Activated CD4-positive, alpha-beta memory T cell treated with anti-CD3 and anti-CD28 coated beads for 36 hours (primary cell): ENCODE data around the gene MS4A8. TPM values are rescaled to one million over a fixed set of nuclear protein-coding genes. Genes with fewer than 3 reads are reported as not detected.
"Not testable (repeated sequence)": the region's sequence is repeated elsewhere in the genome, so short reads cannot be mapped to it uniquely, and the experiment has no call there.

Source experiments
- CTCF ChIA-PET: fragments of 350-600 bp; sonication (Branson Sonifier 250); formaldehyde crosslinking; loops from one replicate; lab custom pipeline; 2021; ENCODE audit warnings: antibody characterized with exemption, inconsistent platforms; lab: Charles Lee
- POLR2A ChIA-PET: fragments of 350-600 bp; sonication (Branson Sonifier 250); formaldehyde crosslinking; loops from one replicate; lab custom pipeline; 2021; ENCODE audit warnings: antibody characterized with exemption; lab: Charles Lee
- DNase-seq: peaks from one replicate; pipeline ENCODE4 v3.0.0-alpha.2; 2020
- H3K27ac Mint-ChIP-seq: one replicate; pipeline ENCODE4 v1.8.0; 2021; ENCODE audit warnings: mixed read lengths
- H3K27me3 Mint-ChIP-seq: one replicate; pipeline ENCODE4 v1.8.0; 2021; ENCODE audit warnings: mixed read lengths
- H3K36me3 Mint-ChIP-seq: one replicate; pipeline ENCODE4 v1.8.0; 2021; ENCODE audit warnings: mixed read lengths
- H3K4me1 Mint-ChIP-seq: one replicate; pipeline ENCODE4 v1.8.0; 2021; ENCODE audit warnings: low read depth, mixed read lengths
- H3K4me3 Mint-ChIP-seq: one replicate; pipeline ENCODE4 v1.8.0; 2021; ENCODE audit warnings: mild to moderate bottlenecking, mixed read lengths
- H3K9me3 Mint-ChIP-seq: one replicate; pipeline ENCODE4 v1.8.0; 2021; ENCODE audit warnings: mixed read lengths
- intact Hi-C: fragments of 100-400 bp; cut with micrococcal nuclease; formaldehyde crosslinking; loops from one replicate; pipeline ENCODE4 v1.15.1; 2023
- total RNA-seq, 2 experiments: library from RNA; stranded (reverse); gene quantifications; one replicate each; pipeline ENCODE4 v1.2.3, GENCODE V29; 2021

MS4A8 gene
- total RNA-seq, 2 experiments from 2014 or later, result not detected

DNA sequence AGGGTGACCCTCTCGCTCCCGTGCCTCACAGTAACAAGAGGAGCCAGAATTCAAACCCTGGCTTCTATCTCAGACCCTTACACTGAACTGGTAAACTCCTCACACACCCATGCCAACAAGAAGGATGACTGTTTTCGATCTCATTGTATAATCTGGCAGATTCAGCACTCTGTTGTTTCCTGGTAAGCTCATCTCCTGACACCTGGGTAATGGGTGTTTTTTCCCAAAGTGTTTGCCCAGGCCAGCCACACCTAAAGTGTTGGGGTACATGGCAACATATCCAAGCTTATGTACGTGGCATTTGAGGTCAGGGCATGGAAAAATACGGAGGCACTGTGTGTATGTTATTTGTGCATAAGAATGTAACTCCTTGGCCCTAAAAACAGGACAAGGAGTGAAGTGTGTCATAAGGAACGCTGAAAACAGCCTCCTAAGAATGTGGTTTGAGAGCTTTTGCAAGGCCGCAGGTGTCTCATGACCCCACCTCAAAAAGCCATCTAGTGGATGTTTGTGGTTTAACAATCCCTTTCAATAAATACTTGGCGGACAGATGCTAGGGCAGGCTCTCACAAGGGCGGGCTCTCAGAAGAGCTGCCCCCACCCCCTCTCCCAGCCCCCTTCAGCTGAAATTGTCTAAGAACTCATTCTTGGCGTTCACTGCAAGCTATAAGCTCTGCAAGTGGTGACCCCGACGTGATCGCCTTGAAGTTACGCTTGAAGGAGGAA, 57.1 kb downstream of the MS4A8 start, which contains the start of gene MS4A15:
Gene MS4A15, plus strand, starts transcription at position 561 of the 726 bp plus-strand sequence. CDS start 6,867 bp downstream, outside the sequence.
- Mint-ChIP-seq H3K4me1 (no peaks in the 10 kb centered on the region), H3K4me3 (no peak within 1 kb of the TSS), H3K36me3 (no peaks in the 10 kb centered on the region), H3K27ac (no peak within 1 kb of the TSS), H3K9me3 (no peaks in the 10 kb centered on the region), H3K27me3 (peaks cover 28% of the 10 kb centered on the region)
- ChIA-PET POLR2A (no interaction called here), CTCF (interaction anchor here (0.8 to 1.4 kb wide), 7 partner anchors 9 to 393 kb away, joined by 3 to 8 read pairs (median 3); no protein-coding TSS in a partner anchor)
- no peak for DNase-seq
- intact Hi-C loops, result no loop called here

DNA sequence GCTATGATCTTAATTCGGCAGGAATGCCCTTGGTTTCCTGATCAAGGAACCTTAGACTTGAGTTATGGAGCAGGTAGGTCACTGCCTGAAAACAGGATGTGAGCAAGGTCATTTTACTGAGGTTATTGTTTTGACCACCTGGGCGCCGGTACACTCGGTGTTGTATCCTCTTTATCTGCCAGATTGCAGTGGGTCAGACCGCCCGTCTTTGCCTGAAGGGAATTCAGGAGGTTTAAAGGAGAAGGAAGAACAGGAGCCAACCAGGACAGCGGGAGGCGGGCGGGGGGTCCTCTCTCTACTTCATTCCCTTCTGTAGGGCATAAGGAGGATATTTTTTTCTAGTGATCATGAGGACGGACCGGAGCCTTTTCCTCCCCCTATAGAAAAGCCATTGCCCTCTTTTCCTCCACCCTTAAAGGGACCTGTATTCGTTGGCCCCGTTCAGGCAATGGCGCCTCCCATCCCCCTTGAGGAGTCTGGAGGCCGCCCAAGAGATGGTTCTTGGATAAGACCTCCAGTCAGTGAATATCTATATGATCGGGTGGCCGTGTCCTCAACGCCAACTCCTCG, 57.9 kb downstream of the MS4A8 start:
- Mint-ChIP-seq H3K4me1 (no peaks in the 10 kb centered on the region), H3K9me3 (no peaks in the 10 kb centered on the region), H3K4me3 (no peak overlapping the region), H3K27me3 (peaks cover 25% of the 10 kb centered on the region), H3K36me3 (no peaks in the 10 kb centered on the region), H3K27ac (no peak overlapping the region)
- ChIA-PET POLR2A (no interaction called here), CTCF (interaction anchor here (0.8 to 1.4 kb wide), 6 partner anchors 8 to 394 kb away, joined by 3 to 8 read pairs (median 4); no protein-coding TSS in a partner anchor)
- no peak for DNase-seq
- intact Hi-C loops, result no loop called here

DNA sequence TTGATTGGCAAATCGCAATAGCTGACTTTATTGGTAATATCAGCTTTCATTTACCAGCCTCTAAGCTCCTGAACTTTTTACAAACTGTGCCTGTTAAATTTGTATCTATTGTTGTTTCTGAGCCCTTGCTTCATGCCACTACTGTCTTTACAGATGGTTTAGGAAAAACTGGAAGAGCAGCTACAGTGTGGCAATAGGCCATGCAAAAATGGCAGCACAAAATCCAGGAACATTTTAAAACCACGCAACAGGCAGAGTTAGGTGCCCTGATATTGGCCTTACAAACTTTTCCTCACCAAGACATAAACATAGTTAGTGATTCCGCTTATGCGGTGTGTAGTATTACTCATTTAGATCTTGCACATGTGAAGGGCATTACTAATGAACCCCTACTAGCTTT, 59.3 kb downstream of the MS4A8 start:
- POLR2A ChIA-PET, H3K4me1 Mint-ChIP-seq, H3K4me3 Mint-ChIP-seq, DNase-seq, H3K36me3 Mint-ChIP-seq, H3K9me3 Mint-ChIP-seq, H3K27ac Mint-ChIP-seq, intact Hi-C loops: not testable (repeated sequence)
- H3K27me3 Mint-ChIP-seq, result peaks cover 24% of the 10 kb centered on the region
- CTCF ChIA-PET, result interaction anchor here (0.9 kb wide), 2 partner anchors 17 to 482 kb away, joined by 3 to 4 read pairs; no protein-coding TSS in a partner anchor

DNA sequence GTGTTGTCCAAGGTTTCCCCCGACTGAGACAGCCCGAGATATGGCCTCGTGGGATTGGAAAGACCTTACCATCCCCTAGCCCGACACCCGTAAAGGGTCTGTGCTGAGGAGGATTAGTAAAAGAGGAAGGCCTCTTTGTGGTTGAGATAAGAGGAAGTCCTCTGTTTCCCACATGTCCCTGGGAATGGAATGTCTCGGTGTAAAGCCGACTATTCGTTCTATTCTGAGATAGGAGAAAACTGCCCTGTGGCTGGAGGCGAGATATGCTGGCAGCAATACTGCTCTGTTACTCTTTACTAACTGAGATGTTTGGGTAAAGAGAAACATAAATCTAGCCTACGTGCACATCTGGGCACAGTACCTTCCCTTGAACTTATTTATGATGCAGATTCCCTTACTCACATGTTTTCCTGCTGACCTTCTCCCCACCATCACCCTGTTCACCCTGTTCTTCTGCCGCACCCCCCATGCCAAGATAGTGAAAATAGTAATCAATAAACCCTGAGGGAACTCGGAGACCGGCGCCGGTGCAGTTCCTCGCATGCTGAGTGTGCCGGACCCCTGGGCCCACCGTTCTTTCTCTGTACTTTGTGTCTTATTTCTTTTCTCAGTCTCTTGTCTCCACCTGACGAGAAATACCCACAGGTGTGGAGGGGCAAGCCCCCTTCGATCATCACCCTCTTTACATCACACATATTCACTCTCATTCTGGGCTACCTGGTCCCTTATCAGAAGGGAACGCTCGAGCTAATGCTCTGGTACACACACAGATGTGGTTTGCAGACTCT, 60.2 kb downstream of the MS4A8 start:
- CTCF ChIA-PET, intact Hi-C loops, H3K36me3 Mint-ChIP-seq, H3K9me3 Mint-ChIP-seq, DNase-seq, H3K4me1 Mint-ChIP-seq, H3K4me3 Mint-ChIP-seq, H3K27ac Mint-ChIP-seq, POLR2A ChIA-PET: not testable (repeated sequence)
- H3K27me3 Mint-ChIP-seq, result peaks cover 29% of the 10 kb centered on the region

DNA sequence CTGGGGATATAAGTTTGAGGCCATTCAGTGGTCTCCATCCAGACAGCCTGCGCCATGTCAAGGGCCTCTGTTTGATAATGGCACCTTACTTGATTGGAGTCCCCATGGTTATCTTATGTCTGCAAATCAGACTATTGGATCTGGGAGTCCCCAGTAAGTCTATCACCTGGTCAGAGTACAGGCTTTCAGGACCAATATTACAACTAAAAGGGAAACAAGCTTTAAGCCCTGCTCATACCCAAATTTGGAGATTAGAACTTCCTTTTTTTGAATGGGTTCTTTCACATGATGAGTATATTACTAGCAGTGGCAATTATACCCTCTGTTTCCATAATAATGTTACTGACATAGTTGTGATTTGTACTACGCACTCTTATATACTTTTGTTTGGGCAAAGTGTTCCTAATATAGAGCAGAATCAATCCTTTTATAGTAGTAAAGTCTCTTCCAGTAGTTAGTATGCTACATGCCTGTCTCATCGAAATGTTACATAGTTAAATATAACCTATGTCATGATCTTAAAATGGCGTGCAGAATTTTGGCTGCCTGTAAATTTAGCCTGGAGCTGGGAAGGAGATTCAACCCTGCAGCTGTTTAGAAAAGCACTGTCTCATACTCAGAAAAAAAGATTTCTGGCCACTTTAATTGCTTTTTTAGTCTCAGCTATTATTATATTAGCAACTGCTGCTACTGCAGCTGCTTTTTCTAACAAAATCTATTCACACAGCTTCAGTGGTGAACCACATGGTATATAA, 62.2 kb downstream of the MS4A8 start:
- H3K27me3 Mint-ChIP-seq, result peaks cover 33% of the 10 kb centered on the region
- CTCF ChIA-PET, result interaction anchor here (0.7 to 6.3 kb wide), 3 partner anchors 14 to 172 kb away, joined by 3 to 56 read pairs (median 3); no protein-coding TSS in a partner anchor

DNA sequence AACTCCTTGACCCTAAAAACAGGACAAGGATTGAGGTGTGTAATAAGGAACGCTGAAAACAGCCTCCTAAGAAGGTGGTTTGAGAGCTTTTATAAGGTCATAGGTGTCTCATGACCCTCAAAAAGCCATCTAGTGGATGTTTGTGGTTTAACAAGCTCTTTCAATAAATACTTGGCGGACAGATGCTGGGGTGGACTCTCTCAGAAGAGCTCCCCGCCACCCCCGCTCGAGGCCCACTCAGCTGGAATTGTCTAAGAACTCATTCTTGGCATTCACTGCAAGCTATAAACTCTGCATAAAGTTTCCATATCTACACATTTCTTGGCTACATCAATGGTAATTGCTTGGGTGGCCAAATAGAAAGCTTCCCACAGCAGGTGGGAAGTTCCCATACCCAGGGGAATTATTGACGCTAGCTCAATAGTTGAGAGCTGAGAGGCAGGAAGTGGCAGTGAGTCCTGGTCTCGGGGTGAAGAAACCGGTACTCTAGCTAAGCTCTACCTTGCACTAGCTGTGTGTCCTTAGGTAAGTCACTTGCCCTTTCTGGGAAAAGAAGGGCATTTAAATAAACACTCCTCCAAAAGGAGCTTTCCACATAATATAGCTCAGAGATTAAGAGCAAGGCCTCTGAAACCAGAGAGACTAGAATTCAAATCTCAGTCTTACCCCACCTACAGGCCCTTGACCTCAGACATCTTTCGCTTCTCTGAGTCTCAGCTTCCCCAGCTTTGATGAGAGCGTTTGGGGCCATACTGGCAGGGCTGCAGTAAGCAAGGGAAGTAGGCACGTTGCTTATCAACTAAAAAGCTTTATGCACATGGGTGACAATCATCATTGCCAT, 63.7 kb downstream of the MS4A8 start:
- ChIA-PET CTCF (interaction anchor here (0.8 to 6.3 kb wide), 9 partner anchors 9 to 399 kb away, joined by 3 to 56 read pairs (median 3); partner anchors contain the start of gene MS4A8), POLR2A (interaction anchor here (1.1 kb wide), 1 partner anchor 9 kb away, joined by 3 read pairs; no protein-coding TSS in a partner anchor)
- no peak overlapping the region for H3K4me3 Mint-ChIP-seq
- H3K27me3 Mint-ChIP-seq, result peaks cover 33% of the 10 kb centered on the region
- no peak overlapping the region for H3K27ac Mint-ChIP-seq
- H3K36me3 Mint-ChIP-seq, result no peaks in the 10 kb centered on the region
- intact Hi-C loops, result no loop called here
- H3K9me3 Mint-ChIP-seq, result no peaks in the 10 kb centered on the region
- peak; percentile 20 for DNase-seq
- H3K4me1 Mint-ChIP-seq, result peaks cover 8% of the 10 kb centered on the region

More for the DNA sequence above, 62.2 kb downstream of the MS4A8 start:
- intact Hi-C loops, result no loop called here
- peaks cover 8% of the 10 kb centered on the region for H3K4me1 Mint-ChIP-seq
- no peak overlapping the region for H3K4me3 Mint-ChIP-seq
- no peak for DNase-seq
- no peak overlapping the region for H3K27ac Mint-ChIP-seq
- POLR2A ChIA-PET, result no interaction called here
- no peaks in the 10 kb centered on the region for H3K36me3 Mint-ChIP-seq
- H3K9me3 Mint-ChIP-seq, result no peaks in the 10 kb centered on the region

DNA sequence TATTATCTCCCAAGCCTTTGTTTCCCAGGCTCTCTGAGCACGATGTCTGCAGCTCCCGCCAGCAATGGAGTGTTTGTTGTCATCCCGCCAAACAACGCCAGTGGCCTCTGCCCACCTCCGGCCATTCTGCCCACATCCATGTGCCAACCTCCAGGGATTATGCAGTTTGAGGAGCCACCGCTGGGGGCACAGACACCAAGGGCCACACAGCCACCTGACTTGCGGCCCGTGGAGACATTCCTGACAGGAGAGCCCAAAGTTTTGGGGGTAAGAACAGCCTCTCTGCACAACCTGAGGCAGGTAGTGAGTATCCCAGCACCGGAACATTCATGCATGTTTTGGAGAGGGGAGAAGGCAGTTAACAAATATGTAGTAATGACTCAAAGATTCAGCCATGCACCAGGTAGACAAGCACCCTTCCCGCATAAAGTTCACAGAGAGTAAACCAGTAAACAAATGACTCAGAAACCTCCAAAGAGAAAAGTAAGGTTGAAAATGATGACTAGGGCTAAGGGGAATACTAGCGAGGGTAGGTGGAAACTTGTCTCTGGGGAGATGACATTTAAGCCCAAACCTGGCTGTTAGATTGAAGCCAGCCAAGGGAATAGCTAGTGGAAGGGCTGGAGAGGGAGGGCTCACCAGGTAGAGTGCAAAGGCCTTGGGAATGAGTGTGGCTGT, 64.4 kb downstream of the MS4A8 start:
- no peaks in the 10 kb centered on the region for H3K36me3 Mint-ChIP-seq
- H3K27ac Mint-ChIP-seq, result no peak overlapping the region
- ChIA-PET CTCF (interaction anchor here (1.1 to 6.3 kb wide), 8 partner anchors 8 to 400 kb away, joined by 3 to 56 read pairs (median 4); partner anchors contain the start of gene MS4A8), POLR2A (interaction anchor here (1.1 kb wide), 1 partner anchor 8 kb away, joined by 3 read pairs; no protein-coding TSS in a partner anchor)
- DNase-seq, result no peak
- peaks cover 8% of the 10 kb centered on the region for H3K4me1 Mint-ChIP-seq
- intact Hi-C loops, result no loop called here
- peaks cover 27% of the 10 kb centered on the region for H3K27me3 Mint-ChIP-seq
- no peaks in the 10 kb centered on the region for H3K9me3 Mint-ChIP-seq
- no peak overlapping the region for H3K4me3 Mint-ChIP-seq

DNA sequence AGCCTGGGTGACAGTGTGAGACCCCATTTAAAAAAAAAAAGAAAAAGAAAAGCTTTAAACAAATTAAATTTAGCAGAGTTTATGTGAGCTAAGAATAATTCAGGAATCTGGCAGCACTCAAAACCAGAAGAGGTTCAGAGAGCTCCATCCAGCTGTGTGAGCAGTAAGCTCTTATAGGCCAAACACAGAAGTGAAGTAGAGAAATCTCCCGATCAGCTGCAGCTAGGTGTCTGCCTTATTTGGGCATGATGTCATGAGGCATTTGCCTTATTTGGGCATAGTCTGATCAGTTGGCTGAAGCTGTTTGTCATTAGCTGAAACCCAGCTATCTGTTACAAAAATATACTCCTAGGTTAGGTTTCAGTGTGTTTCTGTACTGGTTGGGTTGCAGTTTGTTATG, 65.5 kb downstream of the MS4A8 start:
- Mint-ChIP-seq H3K27me3 (peaks cover 21% of the 10 kb centered on the region), H3K4me1 (peaks cover 8% of the 10 kb centered on the region), H3K27ac (no peak overlapping the region), H3K36me3 (no peaks in the 10 kb centered on the region), H3K4me3 (no peak overlapping the region), H3K9me3 (no peaks in the 10 kb centered on the region)
- CTCF ChIA-PET, result interaction anchor here (1.1 to 6.3 kb wide), 3 partner anchors 8 to 38 kb away, joined by 3 to 56 read pairs (median 6); partner anchors contain the start of gene MS4A15
- POLR2A ChIA-PET, result no interaction called here
- DNase-seq, result no peak
- intact Hi-C loops, result no loop called here

DNA sequence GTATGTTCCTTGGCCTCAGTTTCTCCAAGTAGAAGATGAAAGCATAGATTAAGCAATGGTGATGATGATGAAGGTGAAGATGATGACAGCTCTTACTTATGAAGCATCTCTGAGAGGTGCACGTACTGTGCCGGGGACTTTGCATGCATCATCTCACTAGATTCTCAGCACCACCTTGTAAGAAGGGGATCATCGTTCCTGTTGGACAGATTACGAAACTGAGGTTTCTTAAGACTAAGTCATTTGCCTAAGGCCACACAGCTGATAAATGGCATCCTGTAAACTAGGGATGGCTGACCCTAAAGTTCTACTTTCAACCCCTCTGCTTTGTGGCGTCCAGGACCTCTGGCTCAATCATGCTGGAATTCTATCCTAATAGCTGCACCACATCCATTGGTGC, 65.9 kb downstream of the MS4A8 start:
- POLR2A ChIA-PET, result no interaction called here
- peaks cover 17% of the 10 kb centered on the region for H3K27me3 Mint-ChIP-seq
- CTCF ChIA-PET, result interaction anchor here (1.8 to 6.3 kb wide), 2 partner anchors 9 to 10 kb away, joined by 6 to 56 read pairs; partner anchors contain the start of gene MS4A15

More for the DNA sequence above, 65.9 kb downstream of the MS4A8 start:
- no peak for DNase-seq
- H3K4me1 Mint-ChIP-seq, result peaks cover 8% of the 10 kb centered on the region
- no peaks in the 10 kb centered on the region for H3K9me3 Mint-ChIP-seq
- H3K27ac Mint-ChIP-seq, result no peak overlapping the region
- intact Hi-C loops, result no loop called here
- H3K4me3 Mint-ChIP-seq, result no peak overlapping the region
- no peaks in the 10 kb centered on the region for H3K36me3 Mint-ChIP-seq
